ENCODE data around the gene NET1. TPM values are rescaled to one million over a fixed set of nuclear protein-coding genes. Genes with fewer than 3 reads are reported as not detected.
A peak's percentile ranks its signal among the peaks of the same experiment; 100 is the strongest.

NET1 gene
- total RNA-seq, 1 donor from 2014 or later, result 14.3 TPM

DNA sequence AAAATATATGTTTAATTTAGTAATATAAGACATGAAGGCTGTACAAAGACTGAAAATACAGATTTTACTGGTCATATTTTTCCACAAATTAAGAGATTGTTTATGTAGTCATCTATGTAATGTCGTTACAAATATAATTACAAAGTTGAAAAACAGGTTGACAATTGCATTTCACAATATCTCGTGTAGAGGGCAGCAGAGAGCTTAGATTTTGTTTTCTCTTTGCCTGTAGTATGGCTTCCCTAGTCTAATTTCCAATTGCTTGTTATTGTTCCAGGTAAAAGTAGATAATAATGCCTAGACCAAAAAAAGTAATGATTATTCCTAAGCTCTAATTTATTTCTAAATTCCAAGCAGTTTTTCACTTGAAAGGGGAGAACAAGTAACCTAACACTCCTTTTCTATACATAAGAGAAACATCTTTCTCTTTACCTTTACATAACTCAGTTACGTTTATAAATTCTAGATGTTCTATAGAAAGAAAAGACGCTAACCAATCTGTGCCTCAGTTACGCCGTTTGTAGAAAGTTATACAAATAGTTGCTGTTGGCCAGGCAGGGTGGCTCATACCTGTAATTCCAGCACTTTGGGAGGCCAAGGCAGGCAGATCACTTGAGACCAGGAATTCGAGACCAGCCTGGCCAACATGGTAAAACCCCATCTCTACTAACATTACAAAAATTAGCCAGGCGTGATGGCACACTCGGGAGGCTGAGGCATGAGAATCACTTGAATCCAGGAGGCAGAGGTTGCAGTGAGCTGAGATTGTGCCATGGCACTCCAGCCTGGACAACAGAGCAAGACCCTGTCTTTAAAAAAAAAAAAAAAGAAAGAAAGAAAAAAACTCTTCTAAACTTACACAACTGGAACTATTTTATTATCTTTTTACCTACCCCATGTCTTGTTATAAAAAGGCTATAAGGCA lies 30.0 kb downstream of the NET1 start:
- DNase-seq (ENCODE audit: low read depth in 2 of 2), result peak; percentile 64 to 76

- DNase-seq (ENCODE audit: low read depth in 2 of 2), result no peak
Measured at GRCh38 chr10:5442990-5443370, 30.6 kb downstream of the NET1 start.

GRCh38 chr10:5443429-5443828 lies 31.1 kb downstream of the NET1 start:
- DNase-seq (ENCODE audit: low read depth in 2 of 2), result no peak

DNA sequence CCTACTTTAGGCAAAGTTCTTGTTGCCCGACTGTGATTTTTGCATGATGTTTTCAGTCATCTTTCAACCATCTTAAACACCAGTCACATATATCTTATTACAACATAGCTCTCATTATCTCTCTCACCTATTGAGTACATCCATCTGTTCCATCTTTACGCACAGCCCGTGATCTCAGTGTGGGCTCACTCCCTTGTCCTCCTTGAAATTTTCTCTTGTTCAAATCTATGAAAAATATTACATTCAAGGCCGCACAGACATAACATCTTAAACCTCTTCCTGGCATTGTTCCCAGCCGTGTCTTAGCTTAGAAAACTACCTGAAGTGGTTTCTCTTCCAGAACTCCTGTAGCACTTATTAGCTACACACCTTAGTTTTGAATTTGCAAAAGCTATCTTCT lies 32.6 kb downstream of the NET1 start:
- DNase-seq (ENCODE audit: low read depth in 2 of 2), result no peak

DNA sequence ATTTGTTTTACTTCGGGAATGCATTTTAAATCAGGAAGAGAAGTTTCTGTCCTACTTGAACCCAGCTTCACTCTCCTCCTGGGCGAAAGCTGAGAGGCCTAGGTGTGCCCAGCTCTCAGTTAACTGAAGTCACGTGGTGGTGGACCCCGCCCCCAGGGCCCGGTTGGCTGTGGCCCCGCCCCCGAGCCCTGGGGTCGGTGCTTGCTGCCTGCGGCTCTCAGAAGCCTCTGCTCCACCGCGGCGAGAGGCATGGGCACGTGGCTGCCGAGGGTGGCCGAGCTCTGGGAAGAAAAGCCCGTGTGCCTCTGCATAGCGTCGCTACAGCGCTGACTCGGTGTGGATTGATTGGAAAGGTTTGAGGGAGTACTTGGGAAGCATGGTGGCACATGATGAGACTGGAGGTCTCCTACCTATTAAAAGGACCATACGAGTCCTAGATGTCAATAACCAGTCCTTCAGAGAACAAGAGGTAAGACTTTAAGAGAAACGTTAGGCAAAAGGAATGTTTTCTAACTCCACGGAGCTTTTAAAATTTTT lies 34.1 kb downstream of the NET1 start:
- peak; percentile 91 to 93 for DNase-seq (ENCODE audit: low read depth in 2 of 2)

- peak; percentile 30 to 33 for DNase-seq (ENCODE audit: low read depth in 2 of 2)
Measured at GRCh38 chr10:5447056-5447455, 34.7 kb downstream of the NET1 start.

DNA sequence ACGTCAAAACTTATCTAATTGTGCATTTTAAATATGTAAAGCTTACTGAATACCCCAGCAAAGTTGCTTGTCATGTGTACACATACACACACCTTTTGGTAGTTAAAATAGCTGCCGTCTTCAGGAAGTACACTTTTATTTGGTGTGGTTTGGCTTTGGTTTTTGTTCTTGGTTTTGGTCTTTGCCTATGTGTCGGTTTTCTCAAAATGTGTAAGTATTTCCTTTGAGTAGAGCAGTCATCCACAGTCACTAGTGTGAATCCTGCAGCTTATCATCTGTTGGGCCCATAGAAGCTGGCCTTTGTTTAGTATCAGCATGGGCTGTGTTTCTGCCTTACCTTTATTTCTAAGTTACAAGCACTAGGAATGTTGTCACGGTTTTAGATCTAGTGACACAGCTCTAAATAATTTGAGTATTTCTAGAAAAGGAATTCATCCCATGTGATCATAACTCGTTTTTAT lies 35.3 kb downstream of the NET1 start:
- peak; percentile 34 to 42 for DNase-seq (ENCODE audit: low read depth in 2 of 2)

GRCh38 chr10:5448333-5449001 lies 36.1 kb downstream of the NET1 start:
- peak in 1 of 2 donors; percentile 25 for DNase-seq (ENCODE audit: low read depth in 2 of 2)

DNA sequence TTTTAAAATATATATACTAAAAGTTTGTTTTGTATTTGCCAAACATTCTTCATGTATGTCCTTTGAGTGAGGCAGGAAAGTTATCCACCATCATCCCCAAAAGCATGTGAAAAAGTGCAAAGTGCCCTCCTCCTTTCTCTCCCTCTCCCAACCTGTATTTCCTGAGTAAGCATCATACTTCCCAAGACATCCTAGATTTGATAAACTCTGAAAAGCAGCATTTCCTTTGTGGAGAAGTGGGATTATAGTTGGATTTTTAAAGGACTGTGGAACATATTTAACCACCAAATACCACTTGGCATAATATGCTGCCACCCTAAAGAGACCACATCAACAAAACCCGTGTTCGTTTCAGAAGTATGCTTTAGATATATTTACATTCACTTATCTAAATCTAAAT lies 36.9 kb downstream of the NET1 start:
- DNase-seq (ENCODE audit: low read depth in 2 of 2), result peak in 1 of 2 donors; percentile 22

DNA sequence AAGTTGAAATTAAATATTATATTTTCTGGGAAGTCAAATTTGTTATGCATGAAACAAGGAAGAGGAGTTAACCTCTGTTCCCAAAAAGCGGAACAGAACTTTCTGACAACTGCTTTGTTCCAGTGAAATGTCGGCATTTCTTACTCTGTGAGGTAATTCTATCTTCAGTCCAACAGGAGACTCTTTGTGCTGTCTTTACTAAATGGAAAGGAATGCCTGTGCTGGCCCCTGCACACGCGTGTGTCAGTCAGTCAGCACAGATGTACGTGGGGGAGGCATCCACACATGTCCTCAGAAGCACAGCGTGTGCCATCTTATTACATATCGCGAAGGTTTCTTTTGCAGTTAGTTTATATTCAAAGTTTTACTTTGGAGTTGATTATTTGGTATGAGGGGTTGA lies 37.5 kb downstream of the NET1 start:
- peak; percentile 48 to 84 for DNase-seq (ENCODE audit: low read depth in 2 of 2)

- DNase-seq (ENCODE audit: low read depth in 2 of 2), result peak; percentile 14 to 18
Measured at GRCh38 chr10:5450605-5451384, 38.4 kb downstream of the NET1 start.

- DNase-seq (ENCODE audit: low read depth in 2 of 2), result no peak
Measured at GRCh38 chr10:5453749-5454489, 41.6 kb downstream of the NET1 start.

DNA sequence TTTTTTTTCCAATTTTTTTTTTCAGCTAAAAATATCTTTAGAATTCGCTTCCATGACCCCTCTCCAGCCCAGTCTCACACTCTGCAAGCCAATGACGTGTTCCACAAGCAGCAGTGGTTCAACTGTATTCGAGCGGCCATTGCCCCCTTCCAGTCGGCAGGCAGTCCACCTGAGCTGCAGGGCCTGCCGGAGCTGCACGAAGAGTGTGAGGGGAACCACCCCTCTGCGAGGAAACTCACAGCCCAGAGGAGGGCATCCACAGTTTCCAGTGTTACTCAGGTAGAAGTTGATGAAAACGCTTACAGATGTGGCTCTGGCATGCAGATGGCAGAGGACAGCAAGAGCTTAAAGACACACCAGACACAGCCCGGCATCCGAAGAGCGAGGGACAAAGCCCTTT lies 44.2 kb downstream of the NET1 start:
- no peak for DNase-seq (ENCODE audit: low read depth in 2 of 2)

- DNase-seq (ENCODE audit: low read depth in 2 of 2), result no peak
Measured at GRCh38 chr10:5457741-5458140, 45.4 kb downstream of the NET1 start.

DNA sequence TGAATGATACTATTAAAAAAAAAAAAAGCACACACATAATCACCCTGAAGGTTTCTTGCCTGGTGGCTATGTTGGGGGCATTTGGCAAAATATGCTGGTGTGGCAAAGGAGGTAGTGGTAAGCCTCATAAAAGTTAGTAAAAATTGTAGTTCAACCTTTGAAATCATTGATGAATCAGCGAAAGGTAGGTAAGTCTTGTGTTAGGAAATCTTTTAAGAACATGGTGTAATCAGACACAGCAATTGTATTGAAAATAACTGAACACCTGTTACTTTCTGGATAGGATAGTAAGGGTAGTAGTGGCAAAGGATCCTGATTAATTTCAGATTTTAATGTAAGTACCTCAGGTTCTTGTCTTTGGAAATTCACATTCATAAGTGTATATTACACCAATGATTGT lies 46.1 kb downstream of the NET1 start:
- DNase-seq (ENCODE audit: low read depth in 2 of 2), result no peak

DNA sequence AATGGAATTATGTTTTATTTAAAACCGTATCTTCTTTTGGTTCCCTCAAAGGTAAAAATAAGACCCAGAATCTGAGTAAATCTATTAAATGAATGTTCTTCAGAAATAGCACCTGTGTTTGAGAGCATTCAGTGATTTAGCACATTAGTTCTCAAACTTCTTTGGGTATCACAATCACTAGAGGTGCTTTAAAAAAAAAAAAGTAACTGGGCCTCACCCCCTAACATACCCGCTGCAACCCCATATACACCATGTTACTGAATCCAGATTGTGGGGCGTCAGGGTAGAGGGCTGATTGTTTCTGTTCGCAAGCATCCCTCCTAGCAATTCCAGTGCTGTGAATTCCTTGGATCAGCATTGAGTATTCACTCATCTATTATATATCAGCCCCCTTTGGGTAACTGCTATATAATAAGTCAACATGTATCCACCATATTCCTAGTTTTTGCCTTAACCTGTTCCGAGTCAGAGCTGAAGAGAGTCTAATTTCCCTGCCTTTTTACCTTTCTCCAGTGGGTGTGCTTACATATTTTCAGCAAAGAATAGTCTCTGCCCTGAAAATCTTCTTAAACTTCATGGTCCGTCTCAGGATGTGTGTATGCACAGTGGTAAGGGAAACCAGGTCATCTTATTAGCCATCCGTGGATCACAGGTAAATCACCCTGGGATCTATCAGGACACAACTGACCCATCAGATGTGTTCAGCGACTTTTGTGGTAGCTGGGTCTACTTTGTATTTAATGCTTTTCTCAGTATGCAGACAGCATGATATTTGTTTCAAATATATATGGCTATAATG lies 46.8 kb downstream of the NET1 start:
- DNase-seq (ENCODE audit: low read depth in 2 of 2), result no peak

GRCh38 chr10:5460468-5461202 lies 48.3 kb downstream of the NET1 start:
- no peak for DNase-seq (ENCODE audit: low read depth in 2 of 2)

DNA sequence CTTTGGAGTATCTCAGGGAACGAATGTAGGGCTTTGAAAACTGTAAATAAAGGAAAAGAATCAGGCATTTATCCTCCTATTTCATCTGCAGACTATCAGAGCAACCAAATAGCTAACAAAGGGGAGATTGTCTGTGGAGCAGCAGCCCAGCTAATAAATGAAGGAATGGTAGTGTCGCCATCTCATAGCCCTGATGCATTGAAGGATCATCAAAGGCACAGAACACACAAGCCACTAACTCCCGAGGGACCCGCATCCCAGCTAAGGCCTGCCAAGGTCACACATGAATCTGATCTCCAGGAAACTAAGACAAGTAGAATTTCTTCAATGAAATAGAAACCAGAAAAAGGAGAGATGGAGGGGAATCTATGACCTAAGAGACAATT lies 48.8 kb downstream of the NET1 start:
- no peak for DNase-seq (ENCODE audit: low read depth in 2 of 2)

All from lung microvascular endothelial cell (primary cell).